Caco-2 (cell line): ENCODE results near the gene STRN3. TPM values are rescaled to one million over a fixed set of nuclear protein-coding genes. Genes with fewer than 3 reads are reported as not detected.
"Not testable (repeated sequence)": the region's sequence is repeated elsewhere in the genome, so short reads cannot be mapped to it uniquely, and the experiment has no call there.

ENCODE experiments used
- BruUV-seq: library from RNA; stranded (reverse); fragments of 400-500 nt; replicated peaks from 2 replicates; lab custom pipeline; 2021; lab: Mats Ljungman, UMichigan
- CTCF ChIA-PET: fragments of 300-600 bp; sonication (Branson Sonifier 250); formaldehyde crosslinking; loops from one replicate; lab custom pipeline; 2022; ENCODE audit warnings: antibody characterized with exemption; lab: Charles Lee
- POLR2A ChIA-PET: fragments of 300-600 bp; sonication (Branson Sonifier 250); formaldehyde crosslinking; loops from one replicate; lab custom pipeline; 2022; ENCODE audit warnings: antibody characterized with exemption; lab: Charles Lee
- DNase-seq, 2 experiments: peaks; one replicate each; pipeline versions ENCODE4 v3.0.0 to v3.0.0-alpha.2; 2020 to 2022
- H3K27me3 ChIP-seq: replicated peaks from 2 replicates; pipeline ENCODE4 v1.6.0; 2011; ENCODE audit warnings: low read length; ENCODE audit not compliant: control insufficient read depth, insufficient read depth
- H3K36me3 ChIP-seq: 2 replicates; pipeline ENCODE4 v1.5.1; 2011; ENCODE audit warnings: low read length; ENCODE audit not compliant: control insufficient read depth, insufficient read depth
- H3K4me1 ChIP-seq: fragments of 250-450 bp; sonication (Bioruptor Pico); 2 replicates; pipeline ENCODE4 v1.5.1; 2020; ENCODE audit warnings: mild to moderate bottlenecking
- H3K4me3 ChIP-seq: 2 replicates; pipeline ENCODE4 v1.5.1; 2011; ENCODE audit warnings: low read depth, mild to moderate bottlenecking, control low read depth, low read length
- H3K9me3 ChIP-seq: fragments of 250-450 bp; sonication (Bioruptor Pico); 2 replicates; pipeline ENCODE4 v1.5.1; 2020; ENCODE audit warnings: mild to moderate bottlenecking, moderate library complexity
- H3K27ac Mint-ChIP-seq: one replicate; pipeline ENCODE4 v1.8.0; 2022; ENCODE audit warnings: mixed read lengths; ENCODE audit not compliant: unreplicated experiment
- H3K27me3 Mint-ChIP-seq: one replicate; pipeline ENCODE4 v1.8.0; 2022; ENCODE audit warnings: mixed read lengths; ENCODE audit not compliant: insufficient read depth, unreplicated experiment
- H3K36me3 Mint-ChIP-seq: one replicate; pipeline ENCODE4 v1.8.0; 2022; ENCODE audit warnings: mild to moderate bottlenecking, mixed read lengths; ENCODE audit not compliant: insufficient read depth, unreplicated experiment
- H3K4me1 Mint-ChIP-seq: one replicate; pipeline ENCODE4 v1.8.0; 2022; ENCODE audit warnings: low read depth, mixed read lengths; ENCODE audit not compliant: unreplicated experiment
- H3K4me3 Mint-ChIP-seq: one replicate; pipeline ENCODE4 v1.8.0; 2022; ENCODE audit warnings: mild to moderate bottlenecking, moderate library complexity, mixed read lengths; ENCODE audit not compliant: unreplicated experiment
- H3K9me3 Mint-ChIP-seq: one replicate; pipeline ENCODE4 v1.8.0; 2022; ENCODE audit warnings: mixed read lengths; ENCODE audit not compliant: unreplicated experiment
- intact Hi-C: fragments of 100-400 bp; cut with micrococcal nuclease; formaldehyde crosslinking; loops from one replicate; pipeline ENCODE4 v1.10.0; 2022; ENCODE audit not compliant: unreplicated experiment
- total RNA-seq: library from RNA; stranded (reverse); gene quantifications from 2 replicates; pipeline ENCODE4 v1.2.3, GENCODE V29; 2022
- TF ChIP-seq, protein P1 (sequence below), 2 experiments: fragments of 200-600 bp in 1 of 2; IDR thresholded peaks; 1 replicate in 1 of 2; 2 replicates in 1 of 2; pipeline versions ENCODE4 v1.5.1 to v1.8.0; 2011 to 2022; ENCODE audit warnings: antibody characterized with exemption in 1 of 2, control low read depth in 1 of 2, inconsistent platforms in 1 of 2, low read depth in 1 of 2, low read length in 1 of 2, mild to moderate bottlenecking in 1 of 2, moderate library complexity in 1 of 2; ENCODE audit not compliant: insufficient read depth in 1 of 2, severe bottlenecking in 1 of 2, unreplicated experiment in 1 of 2

The STRN3 gene
- total RNA-seq, 1 experiment from 2014 or later, result 38.0 TPM

DNA sequence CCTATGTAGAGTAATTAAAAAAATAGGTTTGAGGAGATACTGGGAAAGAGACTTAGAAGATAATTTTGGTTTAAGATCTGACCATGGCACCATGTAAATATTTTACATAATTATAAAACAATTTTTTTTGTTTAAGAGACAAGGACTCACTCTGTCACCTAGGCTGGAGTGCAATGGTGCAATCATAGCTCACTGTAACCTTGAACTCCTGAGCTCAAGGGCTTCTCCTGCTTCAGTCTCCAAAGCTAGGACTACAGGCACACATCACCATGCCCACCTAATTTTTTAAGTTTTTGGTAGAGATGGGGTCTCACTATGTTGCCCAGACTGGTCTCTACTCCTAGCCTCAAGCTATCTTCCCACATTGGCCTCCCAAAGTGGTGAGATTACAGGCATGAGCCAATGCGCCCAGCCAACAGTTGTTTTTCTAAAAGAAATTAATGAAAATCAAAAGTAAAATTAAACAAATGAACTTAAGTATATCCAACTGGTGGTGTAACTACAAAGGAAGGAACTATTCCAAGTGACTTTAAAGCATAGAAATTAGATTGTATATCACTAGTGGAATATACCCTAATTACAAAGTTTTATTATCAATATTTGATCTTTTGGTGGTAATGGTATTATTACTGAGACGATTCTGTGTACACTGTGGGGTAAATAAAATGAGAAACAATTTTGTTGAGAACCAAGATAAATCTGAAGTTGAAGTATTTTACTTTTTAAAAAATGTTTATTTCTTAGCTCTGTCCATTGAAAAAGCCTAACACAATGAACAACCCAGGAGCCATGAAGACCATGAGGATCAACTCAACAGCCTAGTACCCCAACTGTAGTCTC is 122.7 kb downstream of the STRN3 start:
- H3K27me3 Mint-ChIP-seq, result no peaks in the 10 kb centered on the region
- H3K4me3 Mint-ChIP-seq, result no peak overlapping the region
- Histone ChIP-seq H3K27me3 (no peaks in the 10 kb centered on the region), H3K9me3 (no peaks in the 10 kb centered on the region), H3K36me3 (no peaks in the 10 kb centered on the region), H3K4me3 (no peak overlapping the region), H3K4me1 (no peaks in the 10 kb centered on the region)
- no TSS peak for BruUV-seq
- intact Hi-C loops, result no loop called here
- no peak overlapping the region for H3K27ac Mint-ChIP-seq
- H3K4me1 Mint-ChIP-seq, result no peaks in the 10 kb centered on the region
- DNase-seq, result no peak
- peaks cover 27% of the 10 kb centered on the region for H3K36me3 Mint-ChIP-seq
- CTCF ChIA-PET, result no interaction called here
- no peaks in the 10 kb centered on the region for H3K9me3 Mint-ChIP-seq
- TF ChIP-seq, protein P1, sequence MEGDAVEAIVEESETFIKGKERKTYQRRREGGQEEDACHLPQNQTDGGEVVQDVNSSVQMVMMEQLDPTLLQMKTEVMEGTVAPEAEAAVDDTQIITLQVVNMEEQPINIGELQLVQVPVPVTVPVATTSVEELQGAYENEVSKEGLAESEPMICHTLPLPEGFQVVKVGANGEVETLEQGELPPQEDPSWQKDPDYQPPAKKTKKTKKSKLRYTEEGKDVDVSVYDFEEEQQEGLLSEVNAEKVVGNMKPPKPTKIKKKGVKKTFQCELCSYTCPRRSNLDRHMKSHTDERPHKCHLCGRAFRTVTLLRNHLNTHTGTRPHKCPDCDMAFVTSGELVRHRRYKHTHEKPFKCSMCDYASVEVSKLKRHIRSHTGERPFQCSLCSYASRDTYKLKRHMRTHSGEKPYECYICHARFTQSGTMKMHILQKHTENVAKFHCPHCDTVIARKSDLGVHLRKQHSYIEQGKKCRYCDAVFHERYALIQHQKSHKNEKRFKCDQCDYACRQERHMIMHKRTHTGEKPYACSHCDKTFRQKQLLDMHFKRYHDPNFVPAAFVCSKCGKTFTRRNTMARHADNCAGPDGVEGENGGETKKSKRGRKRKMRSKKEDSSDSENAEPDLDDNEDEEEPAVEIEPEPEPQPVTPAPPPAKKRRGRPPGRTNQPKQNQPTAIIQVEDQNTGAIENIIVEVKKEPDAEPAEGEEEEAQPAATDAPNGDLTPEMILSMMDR (IDR thresholded peaks at IDR 0.05; ENCODE audit: insufficient read depth in 1 of 2, low read depth in 1 of 2, low read length in 1 of 2, severe bottlenecking in 1 of 2, unreplicated experiment in 1 of 2), result no peak
- POLR2A ChIA-PET, result no interaction called here

DNA sequence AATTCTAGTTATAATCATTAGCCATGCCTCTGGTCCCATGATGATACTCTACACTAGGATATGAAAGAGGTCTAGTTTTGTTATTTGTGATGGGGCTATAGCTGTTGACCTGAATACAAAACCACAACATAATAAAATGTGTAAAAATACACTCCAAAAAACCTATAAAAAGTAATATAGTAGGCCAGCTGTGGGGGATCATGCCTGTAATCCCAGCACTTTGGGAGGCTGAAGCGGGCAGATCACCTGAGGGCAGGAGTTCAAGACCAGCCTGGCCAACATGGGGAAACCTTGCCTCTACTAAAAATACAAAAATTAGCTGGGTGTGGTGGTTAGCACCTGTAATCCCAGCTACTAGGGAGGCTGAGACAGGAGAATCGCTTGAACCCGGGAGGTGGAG is 129.1 kb downstream of the STRN3 start:
- H3K4me1 ChIP-seq, H3K27me3 ChIP-seq, CTCF ChIA-PET, H3K4me3 ChIP-seq, H3K9me3 Mint-ChIP-seq, H3K36me3 ChIP-seq, intact Hi-C loops, H3K4me3 Mint-ChIP-seq, H3K9me3 ChIP-seq, POLR2A ChIA-PET, H3K4me1 Mint-ChIP-seq, H3K27ac Mint-ChIP-seq, H3K27me3 Mint-ChIP-seq, DNase-seq, BruUV-seq: not testable (repeated sequence)
- H3K36me3 Mint-ChIP-seq, result peaks cover 53% of the 10 kb centered on the region

DNA sequence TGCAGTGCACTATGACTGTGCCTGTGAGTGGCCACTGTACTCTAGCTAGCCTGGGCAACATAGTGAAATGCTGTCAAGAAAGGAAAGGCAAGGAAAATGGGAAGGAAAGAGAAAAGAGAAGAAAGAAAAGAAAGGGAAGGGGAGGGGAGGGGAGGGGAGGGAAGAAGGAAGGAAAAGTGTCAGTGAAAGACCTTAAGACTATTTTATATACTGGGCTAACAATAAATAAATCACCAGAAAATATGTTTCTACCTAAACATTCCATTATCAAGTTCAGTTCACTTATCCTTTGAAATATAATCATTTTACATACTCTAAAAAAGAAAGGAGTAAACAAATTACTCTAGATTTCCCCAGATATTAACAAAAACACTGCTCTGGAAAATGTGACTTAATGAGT is 129.7 kb downstream of the STRN3 start:
- H3K4me3 ChIP-seq, result no peak overlapping the region
- no peaks in the 10 kb centered on the region for H3K4me1 ChIP-seq
- H3K9me3 ChIP-seq, result no peaks in the 10 kb centered on the region
- POLR2A ChIA-PET, result no interaction called here
- DNase-seq, result no peak
- Mint-ChIP-seq H3K4me3 (no peak overlapping the region), H3K9me3 (no peaks in the 10 kb centered on the region), H3K27me3 (no peaks in the 10 kb centered on the region), H3K4me1 (no peaks in the 10 kb centered on the region), H3K27ac (no peak overlapping the region), H3K36me3 (peaks cover 48% of the 10 kb centered on the region)
- TF ChIP-seq, protein P1 (IDR thresholded peaks at IDR 0.05; ENCODE audit: insufficient read depth in 1 of 2, low read depth in 1 of 2, low read length in 1 of 2, severe bottlenecking in 1 of 2, unreplicated experiment in 1 of 2), result no peak
- no TSS peak for BruUV-seq
- CTCF ChIA-PET, result no interaction called here
- intact Hi-C loops, result no loop called here
- H3K27me3 ChIP-seq, result no peaks in the 10 kb centered on the region
- H3K36me3 ChIP-seq, result no peaks in the 10 kb centered on the region
